ENCODE measurements around the gene APBA2.

Gene APBA2

DNA sequence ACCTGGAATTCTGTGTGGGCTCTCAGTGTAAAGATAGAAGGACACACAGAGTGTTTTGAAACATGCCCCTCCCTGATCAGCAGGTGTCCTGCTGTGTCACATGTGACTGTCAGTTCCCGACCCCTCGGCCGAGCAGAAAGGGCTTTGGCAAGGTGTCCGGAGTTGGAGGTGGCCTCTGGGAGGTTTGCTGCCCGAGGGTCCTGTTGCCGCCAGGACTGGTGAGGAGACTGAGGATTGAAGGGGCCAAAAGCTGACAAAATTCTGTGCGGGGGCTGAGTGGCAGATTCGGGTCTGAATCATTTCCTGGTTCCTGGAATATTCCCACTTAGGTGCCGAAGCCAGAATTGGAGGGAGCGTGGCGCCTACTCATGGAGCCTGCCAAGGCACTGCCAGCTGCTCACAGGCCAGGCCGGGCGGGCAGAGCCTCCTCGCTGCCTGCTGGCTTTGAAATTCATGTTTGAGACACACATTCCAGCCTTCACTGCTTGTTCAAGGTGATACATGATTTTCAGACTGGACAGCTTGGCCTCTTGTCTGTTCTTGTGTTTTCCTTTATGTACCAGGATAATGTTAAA lies 83.8 kb downstream of the APBA2 start:
- Histone ChIP-seq H3K4me1 (ENCODE audit: control insufficient read depth, insufficient read depth, low read length) (0 out of 2 replicates have a peak, but pooled peaks cover 2% of the 10 kb centered on the region), H3K36me3 (ENCODE audit: control insufficient read depth in 2 of 2, insufficient read depth in 1 of 2, low read length in 2 of 2) (no peaks in the 10 kb centered on the region), H3K9me3 (ENCODE audit: control insufficient read depth, insufficient read depth, low read depth, low read length) (no peaks in the 10 kb centered on the region), H3K4me3 (ENCODE audit: low read depth, low read length) (no peak overlapping the region), H3K27ac (ENCODE audit: extremely low read depth, low read depth, low read length) (no peak overlapping the region)
- ChIA-PET POLR2A (no interaction called here), CTCF (no interaction called here)
- TF ChIP-seq, protein P1, sequence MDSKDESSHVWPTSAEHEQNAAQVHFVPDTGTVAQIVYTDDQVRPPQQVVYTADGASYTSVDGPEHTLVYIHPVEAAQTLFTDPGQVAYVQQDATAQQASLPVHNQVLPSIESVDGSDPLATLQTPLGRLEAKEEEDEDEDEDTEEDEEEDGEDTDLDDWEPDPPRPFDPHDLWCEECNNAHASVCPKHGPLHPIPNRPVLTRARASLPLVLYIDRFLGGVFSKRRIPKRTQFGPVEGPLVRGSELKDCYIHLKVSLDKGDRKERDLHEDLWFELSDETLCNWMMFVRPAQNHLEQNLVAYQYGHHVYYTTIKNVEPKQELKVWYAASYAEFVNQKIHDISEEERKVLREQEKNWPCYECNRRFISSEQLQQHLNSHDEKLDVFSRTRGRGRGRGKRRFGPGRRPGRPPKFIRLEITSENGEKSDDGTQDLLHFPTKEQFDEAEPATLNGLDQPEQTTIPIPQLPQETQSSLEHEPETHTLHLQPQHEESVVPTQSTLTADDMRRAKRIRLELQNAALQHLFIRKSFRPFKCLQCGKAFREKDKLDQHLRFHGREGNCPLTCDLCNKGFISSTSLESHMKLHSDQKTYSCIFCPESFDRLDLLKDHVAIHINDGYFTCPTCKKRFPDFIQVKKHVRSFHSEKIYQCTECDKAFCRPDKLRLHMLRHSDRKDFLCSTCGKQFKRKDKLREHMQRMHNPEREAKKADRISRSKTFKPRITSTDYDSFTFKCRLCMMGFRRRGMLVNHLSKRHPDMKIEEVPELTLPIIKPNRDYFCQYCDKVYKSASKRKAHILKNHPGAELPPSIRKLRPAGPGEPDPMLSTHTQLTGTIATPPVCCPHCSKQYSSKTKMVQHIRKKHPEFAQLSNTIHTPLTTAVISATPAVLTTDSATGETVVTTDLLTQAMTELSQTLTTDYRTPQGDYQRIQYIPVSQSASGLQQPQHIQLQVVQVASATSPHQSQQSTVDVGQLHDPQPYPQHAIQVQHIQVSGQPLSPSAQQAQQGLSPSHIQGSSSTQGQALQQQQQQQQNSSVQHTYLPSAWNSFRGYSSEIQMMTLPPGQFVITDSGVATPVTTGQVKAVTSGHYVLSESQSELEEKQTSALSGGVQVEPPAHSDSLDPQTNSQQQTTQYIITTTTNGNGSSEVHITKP (tag by site-specific recombination; IDR thresholded peaks at IDR 0.05), result no peak
- no peak for TF ChIP-seq HOXA7 (CRISPR knock-in tag; IDR thresholded peaks at IDR 0.05; ENCODE audit: borderline replicate concordance)

DNA sequence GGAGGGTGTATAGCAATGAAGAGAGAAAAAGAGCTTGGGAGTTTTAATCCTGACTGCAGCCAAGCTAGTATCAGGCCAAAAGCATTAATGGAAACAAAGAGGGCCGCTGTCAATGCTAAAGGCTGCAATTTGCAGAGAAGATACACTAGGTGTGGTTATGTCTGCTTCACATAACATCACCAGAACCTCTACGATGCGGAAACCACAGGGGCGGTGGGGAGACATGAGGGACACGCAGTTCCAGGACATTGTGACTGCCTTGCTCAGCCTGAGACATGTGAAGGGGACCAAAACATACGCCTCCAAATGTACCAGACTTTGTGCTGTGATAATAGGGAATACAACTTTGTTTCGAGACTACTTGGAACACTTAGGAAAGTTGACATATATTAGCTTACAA lies 88.4 kb downstream of the APBA2 start:
- H3K36me3 ChIP-seq (ENCODE audit: control insufficient read depth in 2 of 2, insufficient read depth in 1 of 2, low read length in 2 of 2), result no peaks in the 10 kb centered on the region
- H3K4me1 ChIP-seq (ENCODE audit: control insufficient read depth, insufficient read depth, low read length), result 0 out of 2 replicates have a peak, but pooled peaks cover 2% of the 10 kb centered on the region
- no peak for TF ChIP-seq ZNF112 (tag by site-specific recombination; IDR thresholded peaks at IDR 0.05)
- no peak for TF ChIP-seq ZNF658 (tag by site-specific recombination; IDR thresholded peaks at IDR 0.05)
- no peak for TF ChIP-seq ZNF624 (tag by site-specific recombination; IDR thresholded peaks at IDR 0.05)
- TF ChIP-seq, protein P2, sequence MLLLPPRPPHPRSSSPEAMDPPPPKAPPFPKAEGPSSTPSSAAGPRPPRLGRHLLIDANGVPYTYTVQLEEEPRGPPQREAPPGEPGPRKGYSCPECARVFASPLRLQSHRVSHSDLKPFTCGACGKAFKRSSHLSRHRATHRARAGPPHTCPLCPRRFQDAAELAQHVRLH (tag by site-specific recombination; IDR thresholded peaks at IDR 0.05), result no peak
- no peak for TF ChIP-seq ZBTB17 (tag by site-specific recombination; IDR thresholded peaks at IDR 0.05)
- no peak for TF ChIP-seq ZBTB7A (tag by site-specific recombination; IDR thresholded peaks at IDR 0.05; ENCODE audit: low read depth)
- TF ChIP-seq MYNN (tag by site-specific recombination; IDR thresholded peaks at IDR 0.05; ENCODE audit: borderline replicate concordance), result no peak
- TF ChIP-seq SP7 (tag by site-specific recombination; IDR thresholded peaks at IDR 0.05), result no peak
- TF ChIP-seq ZNF221 (tag by site-specific recombination; IDR thresholded peaks at IDR 0.05; ENCODE audit: borderline replicate concordance), result no peak
- TF ChIP-seq ZNF426 (tag by site-specific recombination; IDR thresholded peaks at IDR 0.05), result no peak
- TF ChIP-seq, protein P3, sequence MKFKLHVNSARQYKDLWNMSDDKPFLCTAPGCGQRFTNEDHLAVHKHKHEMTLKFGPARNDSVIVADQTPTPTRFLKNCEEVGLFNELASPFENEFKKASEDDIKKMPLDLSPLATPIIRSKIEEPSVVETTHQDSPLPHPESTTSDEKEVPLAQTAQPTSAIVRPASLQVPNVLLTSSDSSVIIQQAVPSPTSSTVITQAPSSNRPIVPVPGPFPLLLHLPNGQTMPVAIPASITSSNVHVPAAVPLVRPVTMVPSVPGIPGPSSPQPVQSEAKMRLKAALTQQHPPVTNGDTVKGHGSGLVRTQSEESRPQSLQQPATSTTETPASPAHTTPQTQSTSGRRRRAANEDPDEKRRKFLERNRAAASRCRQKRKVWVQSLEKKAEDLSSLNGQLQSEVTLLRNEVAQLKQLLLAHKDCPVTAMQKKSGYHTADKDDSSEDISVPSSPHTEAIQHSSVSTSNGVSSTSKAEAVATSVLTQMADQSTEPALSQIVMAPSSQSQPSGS (tag by site-specific recombination; IDR thresholded peaks at IDR 0.05; ENCODE audit: low read depth), result no peak
- no peak for TF ChIP-seq ZNF521 (tag by site-specific recombination; IDR thresholded peaks at IDR 0.05)
- TF ChIP-seq, protein P4, sequence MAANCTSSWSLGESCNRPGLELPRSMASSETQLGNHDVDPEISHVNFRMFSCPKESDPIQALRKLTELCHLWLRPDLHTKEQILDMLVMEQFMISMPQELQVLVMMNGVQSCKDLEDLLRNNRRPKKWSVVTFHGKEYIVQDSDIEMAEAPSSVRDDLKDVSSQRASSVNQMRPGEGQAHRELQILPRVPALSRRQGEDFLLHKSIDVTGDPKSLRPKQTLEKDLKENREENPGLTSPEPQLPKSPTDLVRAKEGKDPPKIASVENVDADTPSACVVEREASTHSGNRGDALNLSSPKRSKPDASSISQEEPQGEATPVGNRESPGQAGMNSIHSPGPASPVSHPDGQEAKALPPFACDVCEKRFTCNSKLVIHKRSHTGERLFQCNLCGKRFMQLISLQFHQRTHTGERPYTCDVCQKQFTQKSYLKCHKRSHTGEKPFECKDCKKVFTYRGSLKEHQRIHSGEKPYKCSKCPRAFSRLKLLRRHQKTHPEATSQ (tag by site-specific recombination; IDR thresholded peaks at IDR 0.05), result no peak
- H3K9me3 ChIP-seq (ENCODE audit: control insufficient read depth, insufficient read depth, low read depth, low read length), result no peaks in the 10 kb centered on the region
- ChIA-PET CTCF (interaction anchor here (1.1 to 1.5 kb wide), 4 partner anchors 8 to 52 kb away, joined by 3 to 7 read pairs (median 3); no protein-coding TSS in a partner anchor), POLR2A (no interaction called here)
- H3K27ac ChIP-seq (ENCODE audit: extremely low read depth, low read depth, low read length), result no peak overlapping the region
- no peak overlapping the region for H3K4me3 ChIP-seq (ENCODE audit: low read depth, low read length)
